ENCODE measurements around the gene RCOR3. TPM values are rescaled to one million over a fixed set of nuclear protein-coding genes. Genes with fewer than 3 reads are reported as not detected.

RCOR3 gene
- total and polyA plus RNA-seq, 2 donors from 2014 or later, result 19.8 to 64.9 TPM

DNA sequence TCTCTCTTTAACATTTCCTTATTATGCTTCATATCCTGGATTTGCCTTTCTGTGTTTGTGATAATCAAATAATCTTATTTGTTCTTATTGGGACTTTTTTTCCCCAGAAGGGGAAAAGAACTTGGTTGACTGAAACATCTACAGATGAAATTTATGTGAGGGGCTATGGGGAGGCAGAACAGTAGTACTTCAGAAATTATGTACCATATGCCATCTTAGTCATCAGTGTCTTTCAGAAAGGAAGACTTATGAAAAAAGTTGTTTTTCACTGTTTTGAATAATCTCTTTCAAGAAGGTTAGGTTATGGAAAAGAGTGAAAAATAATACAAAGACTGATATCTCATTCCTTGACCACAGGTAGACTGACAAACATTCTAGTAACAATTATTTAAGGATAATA is 37.2 kb downstream of the RCOR3 start:
- TF ChIP-seq, protein P1, sequence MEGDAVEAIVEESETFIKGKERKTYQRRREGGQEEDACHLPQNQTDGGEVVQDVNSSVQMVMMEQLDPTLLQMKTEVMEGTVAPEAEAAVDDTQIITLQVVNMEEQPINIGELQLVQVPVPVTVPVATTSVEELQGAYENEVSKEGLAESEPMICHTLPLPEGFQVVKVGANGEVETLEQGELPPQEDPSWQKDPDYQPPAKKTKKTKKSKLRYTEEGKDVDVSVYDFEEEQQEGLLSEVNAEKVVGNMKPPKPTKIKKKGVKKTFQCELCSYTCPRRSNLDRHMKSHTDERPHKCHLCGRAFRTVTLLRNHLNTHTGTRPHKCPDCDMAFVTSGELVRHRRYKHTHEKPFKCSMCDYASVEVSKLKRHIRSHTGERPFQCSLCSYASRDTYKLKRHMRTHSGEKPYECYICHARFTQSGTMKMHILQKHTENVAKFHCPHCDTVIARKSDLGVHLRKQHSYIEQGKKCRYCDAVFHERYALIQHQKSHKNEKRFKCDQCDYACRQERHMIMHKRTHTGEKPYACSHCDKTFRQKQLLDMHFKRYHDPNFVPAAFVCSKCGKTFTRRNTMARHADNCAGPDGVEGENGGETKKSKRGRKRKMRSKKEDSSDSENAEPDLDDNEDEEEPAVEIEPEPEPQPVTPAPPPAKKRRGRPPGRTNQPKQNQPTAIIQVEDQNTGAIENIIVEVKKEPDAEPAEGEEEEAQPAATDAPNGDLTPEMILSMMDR (IDR thresholded peaks at IDR 0.05; ENCODE audit: borderline replicate concordance, extremely low read depth, insufficient read depth), result no peak
- Histone ChIP-seq H3K9me3 (ENCODE audit: control insufficient read depth in 2 of 3, insufficient read depth in 1 of 3, low read length in 3 of 3) (no peaks in the 10 kb centered on the region), H3K9ac (ENCODE audit: low read length in 3 of 3) (no peak overlapping the region), H3K4me3 (ENCODE audit: low read length in 3 of 3) (no peak overlapping the region), H3K36me3 (ENCODE audit: control insufficient read depth in 2 of 3, insufficient read depth in 3 of 3, low read length in 3 of 3) (peaks cover 6 to 52% (median 22%) of the 10 kb centered on the region in 3 donors), H3K27ac (ENCODE audit: low read depth in 2 of 2, low read length in 2 of 2) (no peak overlapping the region), H3K4me1 (ENCODE audit: control insufficient read depth in 2 of 3, insufficient read depth in 2 of 3, low read depth in 1 of 3, low read length in 3 of 3) (no peaks in the 10 kb centered on the region), H3K27me3 (ENCODE audit: control insufficient read depth, insufficient read depth, low read length) (no peaks in the 10 kb centered on the region)
- no peak for DNase-seq
- no peak for FAIRE-seq
- intact Hi-C loops (cut with DNase I), result no loop called here

DNA sequence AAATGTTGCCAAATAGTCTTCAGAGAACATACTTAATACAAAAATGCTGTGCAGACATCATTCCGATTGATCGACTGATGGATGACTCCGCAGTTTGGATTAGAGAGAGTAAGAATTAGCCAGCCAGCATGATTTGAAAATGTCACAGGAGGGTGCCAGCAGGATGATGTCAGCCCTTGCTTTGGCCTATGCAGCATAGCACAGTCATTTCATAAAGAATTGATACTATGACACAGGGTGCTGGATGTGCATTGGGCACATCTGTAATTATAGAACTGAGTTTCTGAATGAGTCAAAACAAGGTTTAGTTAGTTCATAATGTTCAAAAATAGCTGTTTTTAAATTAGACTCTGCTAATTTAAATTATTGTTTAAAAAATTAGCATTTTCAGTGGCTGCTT is 45.9 kb downstream of the RCOR3 start:
- H3K36me3 ChIP-seq (ENCODE audit: control insufficient read depth in 2 of 3, insufficient read depth in 3 of 3, low read length in 3 of 3), result peaks cover 2 to 25% (median 6%) of the 10 kb centered on the region in 3 donors

DNA sequence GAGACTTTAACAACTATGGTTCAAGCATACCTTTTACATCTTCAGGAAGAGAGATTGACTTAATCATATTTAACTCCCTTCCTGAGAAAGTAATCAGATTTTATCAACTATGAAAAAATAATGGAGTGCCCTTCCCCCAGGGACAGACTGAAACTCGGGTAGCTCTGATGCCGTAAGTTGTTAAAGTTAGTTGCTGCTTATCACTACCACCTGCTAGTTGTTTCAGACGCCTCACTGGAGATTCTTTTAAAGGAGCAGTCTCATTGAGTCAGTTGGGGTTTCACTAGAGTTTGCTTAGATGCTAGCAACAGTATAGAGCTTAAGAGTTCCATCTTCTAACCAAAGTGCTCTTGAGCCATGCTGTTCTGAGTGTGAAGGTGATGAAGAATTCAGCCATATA is 50.5 kb downstream of the RCOR3 start:
- Histone ChIP-seq H3K4me1 (ENCODE audit: control insufficient read depth in 2 of 3, insufficient read depth in 2 of 3, low read depth in 1 of 3, low read length in 3 of 3) (peaks cover 0 to 5% (median 0%) of the 10 kb centered on the region in 3 donors), H3K36me3 (ENCODE audit: control insufficient read depth in 2 of 3, insufficient read depth in 3 of 3, low read length in 3 of 3) (peaks cover 2 to 29% (median 18%) of the 10 kb centered on the region in 3 donors), H3K27me3 (ENCODE audit: control insufficient read depth, insufficient read depth, low read length) (no peaks in the 10 kb centered on the region), H3K4me3 (ENCODE audit: low read length in 3 of 3) (no peak overlapping the region), H3K9me3 (ENCODE audit: control insufficient read depth in 2 of 3, insufficient read depth in 1 of 3, low read length in 3 of 3) (no peaks in the 10 kb centered on the region), H3K9ac (ENCODE audit: low read length in 3 of 3) (no peak overlapping the region), H3K27ac (ENCODE audit: low read depth in 2 of 2, low read length in 2 of 2) (no peak overlapping the region)
- TF ChIP-seq, protein P1 (IDR thresholded peaks at IDR 0.05; ENCODE audit: borderline replicate concordance, extremely low read depth, insufficient read depth), result no peak
- DNase-seq (no peak), FAIRE-seq (no peak)
- intact Hi-C loops (cut with DNase I), result no loop called here

More for the DNA sequence above, 45.9 kb downstream of the RCOR3 start:
- TF ChIP-seq, protein P1 (IDR thresholded peaks at IDR 0.05; ENCODE audit: borderline replicate concordance, extremely low read depth, insufficient read depth), result no peak
- H3K27ac ChIP-seq (ENCODE audit: low read depth in 2 of 2, low read length in 2 of 2), result no peak overlapping the region
- H3K4me1 ChIP-seq (ENCODE audit: control insufficient read depth in 2 of 3, insufficient read depth in 2 of 3, low read depth in 1 of 3, low read length in 3 of 3), result peaks cover 0 to 3% (median 0%) of the 10 kb centered on the region in 3 donors
- no peak overlapping the region for H3K4me3 ChIP-seq (ENCODE audit: low read length in 3 of 3)
- intact Hi-C loops (cut with DNase I), result no loop called here
- FAIRE-seq (no peak), DNase-seq (no peak)
- H3K27me3 ChIP-seq (ENCODE audit: control insufficient read depth, insufficient read depth, low read length), result no peaks in the 10 kb centered on the region
- H3K9ac ChIP-seq (ENCODE audit: low read length in 3 of 3), result no peak overlapping the region
- H3K9me3 ChIP-seq (ENCODE audit: control insufficient read depth in 2 of 3, insufficient read depth in 1 of 3, low read length in 3 of 3), result no peaks in the 10 kb centered on the region

DNA sequence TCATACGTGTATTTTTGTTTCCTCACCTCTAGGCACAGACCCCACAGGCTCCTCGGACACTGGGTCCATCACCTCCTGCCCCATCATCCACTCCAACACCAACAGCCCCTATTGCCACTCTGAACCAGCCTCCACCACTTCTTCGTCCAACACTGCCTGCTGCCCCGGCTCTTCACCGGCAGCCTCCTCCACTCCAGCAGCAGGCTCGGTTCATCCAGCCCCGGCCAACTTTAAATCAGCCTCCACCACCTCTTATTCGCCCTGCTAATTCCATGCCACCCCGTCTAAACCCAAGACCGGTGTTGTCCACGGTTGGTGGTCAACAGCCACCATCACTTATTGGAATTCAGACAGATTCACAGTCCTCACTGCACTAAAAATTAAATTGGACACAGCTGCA is 54.2 kb downstream of the RCOR3 start:
- FAIRE-seq (no peak), DNase-seq (no peak)
- H3K27me3 ChIP-seq (ENCODE audit: control insufficient read depth, insufficient read depth, low read length), result no peaks in the 10 kb centered on the region
- H3K4me3 ChIP-seq (ENCODE audit: low read length in 3 of 3), result no peak overlapping the region
- H3K4me1 ChIP-seq (ENCODE audit: control insufficient read depth in 2 of 3, insufficient read depth in 2 of 3, low read depth in 1 of 3, low read length in 3 of 3), result peaks cover 0 to 5% (median 0%) of the 10 kb centered on the region in 3 donors
- H3K9me3 ChIP-seq (ENCODE audit: control insufficient read depth in 2 of 3, insufficient read depth in 1 of 3, low read length in 3 of 3), result no peaks in the 10 kb centered on the region
- intact Hi-C loops (cut with DNase I), result no loop called here
- H3K27ac ChIP-seq (ENCODE audit: low read depth in 2 of 2, low read length in 2 of 2), result no peak overlapping the region
- TF ChIP-seq, protein P1 (IDR thresholded peaks at IDR 0.05; ENCODE audit: borderline replicate concordance, extremely low read depth, insufficient read depth), result no peak
- H3K9ac ChIP-seq (ENCODE audit: low read length in 3 of 3), result no peak overlapping the region
- peaks cover 8 to 20% (median 20%) of the 10 kb centered on the region in 3 donors for H3K36me3 ChIP-seq (ENCODE audit: control insufficient read depth in 2 of 3, insufficient read depth in 3 of 3, low read length in 3 of 3)
